Peyer's patch (tissue), 4 donors: ENCODE results near the gene ELOVL1. TPM values are rescaled to one million over a fixed set of nuclear protein-coding genes. Genes with fewer than 3 reads are reported as not detected.
"Not testable (repeated sequence)": the region's sequence is repeated elsewhere in the genome, so short reads cannot be mapped to it uniquely, and the experiment has no call there.

Experiments
- DNase-seq, 3 donors: peaks; one replicate each; pipeline ENCODE4 v3.0.0-alpha.2; 2017 to 2019
- H3K27ac ChIP-seq, 4 donors: fragments of 200-600 bp; sonication (generic); one replicate each; pipeline ENCODE4 v1.5.1; 2016 to 2019
- H3K27me3 ChIP-seq, 2 donors: fragments of 200-600 bp; sonication (generic); one replicate each; pipeline ENCODE4 v1.5.1; 2019
- H3K36me3 ChIP-seq, 3 donors: fragments of 200-600 bp; sonication (generic); one replicate each; pipeline ENCODE4 v1.5.1; 2016 to 2019
- H3K4me1 ChIP-seq, 4 donors: fragments of 200-600 bp; sonication (generic); one replicate each; pipeline ENCODE4 v1.5.1; 2016 to 2019
- H3K4me3 ChIP-seq, 4 donors: fragments of 200-600 bp; sonication (generic); 1 replicate in 3 of 4; 2 replicates in 1 of 4; pipeline ENCODE4 v1.5.1; 2016 to 2019; ENCODE audit warnings: mild to moderate bottlenecking in 1 of 4
- H3K9me3 ChIP-seq, 4 donors: fragments of 200-600 bp; sonication (generic); one replicate each; pipeline ENCODE4 v1.5.1; 2016 to 2019; ENCODE audit warnings: mild to moderate bottlenecking in 1 of 4
- CTCF ChIP-seq, 6 experiments: fragments of 450-650 bp in 4 of 6; fragments of 200-600 bp in 2 of 6; sonication (generic) in 1 of 6; IDR thresholded peaks; one replicate each; pipeline ENCODE4 v1.5.1; 2017 to 2019; ENCODE audit warnings: antibody characterized with exemption in 6 of 6, mild to moderate bottlenecking in 3 of 6, moderate library complexity in 1 of 6
- POLR2A ChIP-seq, 2 donors: fragments of 450-650 bp; IDR thresholded peaks; one replicate each; pipeline ENCODE4 v1.5.1; 2017; ENCODE audit warnings: antibody characterized with exemption in 2 of 2, mild to moderate bottlenecking in 2 of 2, moderate library complexity in 2 of 2
- total RNA-seq, 4 donors: library from RNA; depleted of rRNA; stranded (reverse); fragments of >200 nt; gene quantifications; one replicate each; pipeline ENCODE4 v1.1.0, GENCODE V29; 2016

The ELOVL1 gene
- total RNA-seq, 4 donors from 2014 or later: 29.7 to 101 (median 71.3) TPM

- no peaks in the 10 kb centered on the region for H3K9me3 ChIP-seq
- H3K4me1 ChIP-seq: peaks cover 0 to 23% (median 2%) of the 10 kb centered on the region in 4 donors
- no peak overlapping the region for H3K4me3 ChIP-seq
- H3K36me3 ChIP-seq: no peaks in the 10 kb centered on the region
- peak overlapping the region in 1 of 4 donors; percentile 20 for H3K27ac ChIP-seq
- DNase-seq: no peak
- no peaks in the 10 kb centered on the region for H3K27me3 ChIP-seq
- TF ChIP-seq POLR2A (IDR thresholded peaks at IDR 0.05) (no peak), CTCF (IDR thresholded peaks at IDR 0.05) (no peak)
These were observed 10.0 kb upstream of the ELOVL1 start for GRCh38 chr1:43377831-43378230.

- H3K27ac ChIP-seq: no peak overlapping the region
- H3K36me3 ChIP-seq: no peaks in the 10 kb centered on the region
- no peaks in the 10 kb centered on the region for H3K27me3 ChIP-seq
- H3K9me3 ChIP-seq: no peaks in the 10 kb centered on the region
- no peak overlapping the region for H3K4me3 ChIP-seq
- no peak for DNase-seq
- peaks cover 0 to 17% (median 2%) of the 10 kb centered on the region in 4 donors for H3K4me1 ChIP-seq
- no peak for TF ChIP-seq POLR2A (IDR thresholded peaks at IDR 0.05)
- TF ChIP-seq CTCF (IDR thresholded peaks at IDR 0.05): no peak
These were observed 9.0 kb upstream of the ELOVL1 start for GRCh38 chr1:43376723-43377235.

GRCh38 chr1:43373066-43373940 is 5.5 kb upstream of the ELOVL1 start:
- Histone ChIP-seq H3K36me3 (no peaks in the 10 kb centered on the region), H3K27ac (peak overlapping the region in 1 of 4 donors; percentile 28)
- TF ChIP-seq POLR2A (IDR thresholded peaks at IDR 0.05): no peak
- no peak for TF ChIP-seq CTCF (IDR thresholded peaks at IDR 0.05)

GRCh38 chr1:43372172-43372571 is 4.4 kb upstream of the ELOVL1 start:
- no peak for TF ChIP-seq POLR2A (IDR thresholded peaks at IDR 0.05)
- TF ChIP-seq CTCF (IDR thresholded peaks at IDR 0.05): no peak
- Histone ChIP-seq H3K36me3 (no peaks in the 10 kb centered on the region), H3K27me3 (no peaks in the 10 kb centered on the region), H3K4me3 (no peak overlapping the region), H3K27ac (no peak overlapping the region), H3K4me1 (peaks cover 4 to 22% (median 6%) of the 10 kb centered on the region in 4 donors), H3K9me3 (no peaks in the 10 kb centered on the region)
- DNase-seq: no peak

More at GRCh38 chr1:43373066-43373940, 5.5 kb upstream of the ELOVL1 start:
- Histone ChIP-seq H3K27me3 (no peaks in the 10 kb centered on the region), H3K4me1 (peaks cover 4 to 22% (median 6%) of the 10 kb centered on the region in 4 donors), H3K4me3 (no peak overlapping the region), H3K9me3 (no peaks in the 10 kb centered on the region)
- DNase-seq: no peak

- Histone ChIP-seq H3K4me3 (no peak overlapping the region), H3K36me3 (no peaks in the 10 kb centered on the region), H3K27me3 (no peaks in the 10 kb centered on the region), H3K27ac (no peak overlapping the region), H3K9me3 (no peaks in the 10 kb centered on the region), H3K4me1 (peaks cover 8 to 38% (median 15%) of the 10 kb centered on the region in 4 donors)
- no peak for DNase-seq
- TF ChIP-seq POLR2A (IDR thresholded peaks at IDR 0.05) (no peak), CTCF (IDR thresholded peaks at IDR 0.05) (no peak)
These were observed 2.8 kb upstream of the ELOVL1 start for GRCh38 chr1:43370564-43370963.

GRCh38 chr1:43369779-43370178 is 2.0 kb upstream of the ELOVL1 start:
- H3K4me1 ChIP-seq: peaks cover 8 to 40% (median 15%) of the 10 kb centered on the region in 4 donors
- not testable (repeated sequence) for H3K36me3 ChIP-seq, H3K9me3 ChIP-seq, H3K27me3 ChIP-seq, H3K4me3 ChIP-seq, H3K27ac ChIP-seq, DNase-seq
